GM12891 (cell line): ENCODE data around the gene GPLD1.

Experiments
- POLR2A ChIP-seq: IDR thresholded peaks from 2 replicates; pipeline ENCODE4 v1.6.1; 2011; ENCODE audit warnings: low read depth, low read length, control low read depth
- POLR2AphosphoS5 ChIP-seq: IDR thresholded peaks from 2 replicates; pipeline ENCODE4 v1.6.1; 2011; ENCODE audit warnings: low read depth, low read length, control low read depth

DNA sequence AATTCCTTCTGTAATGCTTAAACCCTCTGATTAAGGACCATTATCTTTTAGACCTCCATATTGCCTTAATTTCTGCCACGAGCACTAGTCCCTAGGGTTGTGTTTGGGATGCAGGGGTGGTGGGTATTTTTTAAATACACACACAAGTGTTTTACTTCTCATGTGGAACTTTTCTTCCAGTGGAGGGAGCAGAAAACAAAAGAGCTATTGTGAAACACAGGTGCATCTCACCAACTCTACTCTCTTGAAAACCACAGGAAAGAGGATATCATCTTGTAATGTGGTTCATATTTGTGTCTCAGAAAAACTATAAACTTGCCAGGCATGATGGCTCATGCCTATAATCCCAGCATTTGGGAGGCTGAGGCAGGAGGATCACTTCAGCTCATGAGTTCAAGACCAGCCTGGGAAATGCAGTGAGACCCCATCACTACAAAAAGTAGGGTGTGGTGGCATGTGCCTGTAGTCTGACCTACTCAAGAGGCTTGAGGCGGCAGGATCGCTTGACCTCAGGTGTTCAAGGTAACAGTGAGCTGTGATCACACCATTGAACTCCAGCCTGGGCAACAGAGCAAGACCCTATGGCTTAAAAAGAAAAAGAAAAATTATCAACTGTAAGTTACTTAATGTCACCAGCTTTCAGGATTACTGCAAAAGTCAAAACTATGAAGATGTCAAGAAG, 49.4 kb downstream of the GPLD1 start:
- no peak for TF ChIP-seq POLR2A
- no peak for TF ChIP-seq POLR2AphosphoS5
